NCI-H748 (cell line): ENCODE data around the gene GAN.
"Not testable (repeated sequence)": the region's sequence is repeated elsewhere in the genome, so short reads cannot be mapped to it uniquely, and the experiment has no call there.

ENCODE experiments used
- DNase-seq: peaks from one replicate; lab custom pipeline; 2025; ENCODE audit not compliant: unreplicated experiment; lab: John Stamatoyannopoulos, UW

Gene GAN

GRCh38 chr16:81296631-81297030 lies 18.1 kb upstream of the GAN start:
- DNase-seq = peak; percentile 3

GRCh38 chr16:81307770-81308169 lies 7.0 kb upstream of the GAN start:
- no peak for DNase-seq

- DNase-seq = no peak
Measured at GRCh38 chr16:81310045-81310644, 4.6 kb upstream of the GAN start.

- no peak for DNase-seq
Measured at GRCh38 chr16:81311762-81312161, 3.0 kb upstream of the GAN start.

GRCh38 chr16:81313701-81314602 lies 810 bp upstream of the GAN start:
- DNase-seq = no peak

GRCh38 chr16:81315271-81316175 lies 761 bp downstream of the GAN start:
- DNase-seq = peak; percentile 14

GRCh38 chr16:81316176-81316496 lies 1.4 kb downstream of the GAN start:
- no peak for DNase-seq

- no peak for DNase-seq
Measured at GRCh38 chr16:81318711-81319110, 3.9 kb downstream of the GAN start.

- no peak for DNase-seq
Measured at GRCh38 chr16:81319221-81319912, 4.6 kb downstream of the GAN start.

- DNase-seq = no peak
Measured at GRCh38 chr16:81321039-81321438, 6.3 kb downstream of the GAN start.

GRCh38 chr16:81321536-81321935 lies 6.8 kb downstream of the GAN start:
- no peak for DNase-seq

- no peak for DNase-seq
Measured at GRCh38 chr16:81324808-81325207, 10.0 kb downstream of the GAN start.

- no peak for DNase-seq
Measured at GRCh38 chr16:81327011-81327410, 12.2 kb downstream of the GAN start.

- no peak for DNase-seq
Measured at GRCh38 chr16:81327447-81328196, 12.9 kb downstream of the GAN start.

- DNase-seq = no peak
Measured at GRCh38 chr16:81329947-81330346, 15.2 kb downstream of the GAN start.

- no peak for DNase-seq
Measured at GRCh38 chr16:81333356-81333755, 18.6 kb downstream of the GAN start.

- no peak for DNase-seq
Measured at GRCh38 chr16:81335669-81336068, 20.9 kb downstream of the GAN start.

GRCh38 chr16:81337097-81337496 lies 22.3 kb downstream of the GAN start:
- no peak for DNase-seq

- not testable (repeated sequence) for DNase-seq
Measured at GRCh38 chr16:81345172-81345571, 30.4 kb downstream of the GAN start.

- DNase-seq = no peak
Measured at GRCh38 chr16:81347425-81347824, 32.7 kb downstream of the GAN start.
